Kidney (tissue), 14 donors: ENCODE results near the gene ABLIM2. TPM values are rescaled to one million over a fixed set of nuclear protein-coding genes. Genes with fewer than 3 reads are reported as not detected.
A peak's percentile ranks its signal among the peaks of the same experiment; 100 is the strongest.

Experiments
- DNase-seq, 5 donors: peaks; one replicate each; pipeline ENCODE4 v3.0.0-alpha.2; 2013 to 2020
- FAIRE-seq: peaks from 2 replicates; lab custom pipeline; 2012; peaks lifted over from hg19 to GRCh38; lab: Jason Lieb, UNC
- H3K27ac ChIP-seq, 2 donors: one replicate each; pipeline ENCODE4 v1.7.0; 2013; ENCODE audit warnings: low read depth in 2 of 2, low read length in 2 of 2, inconsistent platforms in 1 of 2
- H3K27me3 ChIP-seq: one replicate; pipeline ENCODE4 v1.7.1; 2013; ENCODE audit warnings: low read length, inconsistent platforms; ENCODE audit not compliant: control insufficient read depth, insufficient read depth
- H3K36me3 ChIP-seq, 3 donors: one replicate each; pipeline versions ENCODE4 v1.7.0 to v1.7.1; 2013; ENCODE audit warnings: low read length in 3 of 3, control low read depth in 1 of 3, inconsistent platforms in 1 of 3; ENCODE audit not compliant: insufficient read depth in 3 of 3, control insufficient read depth in 2 of 3
- H3K4me1 ChIP-seq, 3 donors: one replicate each; pipeline versions ENCODE4 v1.7.0 to v1.7.1; 2013; ENCODE audit warnings: low read length in 3 of 3, inconsistent platforms in 1 of 3, low read depth in 1 of 3; ENCODE audit not compliant: control insufficient read depth in 2 of 3, insufficient read depth in 2 of 3
- H3K4me3 ChIP-seq, 3 donors: one replicate each; pipeline versions ENCODE4 v1.7.0 to v1.8.1; 2013; ENCODE audit warnings: low read length in 3 of 3, control low read depth in 1 of 3, inconsistent platforms in 1 of 3
- H3K9ac ChIP-seq, 3 donors: one replicate each; pipeline versions ENCODE4 v1.7.0 to v1.7.1; 2013; ENCODE audit warnings: low read length in 3 of 3, control low read depth in 1 of 3, inconsistent platforms in 1 of 3
- H3K9me3 ChIP-seq, 3 donors: one replicate each; pipeline versions ENCODE4 v1.7.0 to v1.7.1; 2013; ENCODE audit warnings: low read length in 3 of 3, control low read depth in 1 of 3, inconsistent platforms in 1 of 3; ENCODE audit not compliant: control insufficient read depth in 2 of 3, insufficient read depth in 1 of 3
- intact Hi-C: fragments of 100-400 bp; cut with DNase I; formaldehyde crosslinking; loops from one replicate; pipeline ENCODE4 v1.11.1; 2022
- polyA plus RNA-seq: library from polyadenylated mRNA; stranded (reverse); fragments of 350-450 nt; fragmentation: Illumina TruSeq; extraction: RNeasy Lipid Tissue Mini Kit (QIAGEN cat#74804); gene quantifications from one replicate; pipeline ENCODE4 v1.2.3, GENCODE V29; 2014; ENCODE audit warnings: low read depth, low replicate concordance; ENCODE audit not compliant: insufficient read depth
- total RNA-seq: library from RNA; stranded (reverse); fragmentation: NEBNext Ultra II Directional; extraction: Animal tissue kit (Norgen Biotek cat#: 25700); gene quantifications from one replicate; pipeline ENCODE4 v1.2.1, GENCODE V29; 2021
- TF ChIP-seq, protein P1 (sequence below): IDR thresholded peaks from 3 replicates; pipeline ENCODE4 v1.5.1; 2012; ENCODE audit warnings: mild to moderate bottlenecking, moderate library complexity, borderline replicate concordance; ENCODE audit not compliant: insufficient read depth; ENCODE audit errors: extremely low read depth
- donor health status: control.
- donor health status: control.
- donor health status: control.
- donor health status: control.
- donor health status: control.
- donor health status: DM: yes; HTN: yes; CAD: no.
- donor health status: Normal renal cell carcinoma (clear cell type).

ABLIM2 gene
- total and polyA plus RNA-seq, 2 donors from 2014 or later = 9.5 to 23.3 TPM

DNA sequence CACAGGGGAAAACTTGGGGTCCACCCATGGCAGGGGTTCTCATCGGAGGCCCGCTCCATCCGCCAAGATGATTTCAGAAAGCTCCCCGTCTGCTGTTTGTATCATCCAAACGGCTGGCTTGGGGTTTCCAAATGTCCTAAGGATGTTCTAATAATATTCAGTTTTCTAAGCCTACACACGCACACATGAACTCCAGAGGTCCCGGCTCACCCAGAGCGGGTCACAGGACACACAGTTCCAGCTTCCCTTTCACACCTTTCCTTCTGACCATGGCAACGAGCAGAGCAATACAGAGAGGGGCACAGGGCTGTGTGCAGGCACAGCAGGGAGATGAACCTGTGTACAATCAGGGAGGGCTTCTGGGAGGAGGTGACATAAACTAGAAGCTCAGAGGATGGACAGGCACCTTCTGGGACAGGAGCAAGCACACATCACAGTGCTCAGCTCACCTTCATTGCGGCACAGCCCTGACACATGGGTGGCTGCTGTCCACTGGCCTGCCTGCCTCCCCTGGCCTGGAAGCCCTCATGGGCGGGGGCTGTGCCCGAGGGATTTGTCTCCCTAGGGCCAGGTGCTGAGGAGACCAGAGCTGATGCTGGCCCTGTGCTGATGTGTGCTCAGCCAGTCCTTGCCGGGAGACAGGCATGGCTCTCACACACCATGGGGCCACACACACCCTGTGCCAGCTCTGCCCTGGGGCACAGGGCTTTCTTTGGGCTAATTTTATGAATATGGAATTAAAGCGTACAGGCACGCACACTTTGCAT is 44.8 kb downstream of the ABLIM2 start:
- Histone ChIP-seq H3K27me3 (no peaks in the 10 kb centered on the region), H3K4me1 (peaks cover 0 to 5% (median 0%) of the 10 kb centered on the region in 3 donors), H3K9ac (no peak overlapping the region), H3K27ac (peak overlapping the region in 1 of 2 donors; percentile 57), H3K9me3 (no peaks in the 10 kb centered on the region), H3K36me3 (no peaks in the 10 kb centered on the region), H3K4me3 (no peak overlapping the region)
- FAIRE-seq = no peak
- TF ChIP-seq, protein P1, sequence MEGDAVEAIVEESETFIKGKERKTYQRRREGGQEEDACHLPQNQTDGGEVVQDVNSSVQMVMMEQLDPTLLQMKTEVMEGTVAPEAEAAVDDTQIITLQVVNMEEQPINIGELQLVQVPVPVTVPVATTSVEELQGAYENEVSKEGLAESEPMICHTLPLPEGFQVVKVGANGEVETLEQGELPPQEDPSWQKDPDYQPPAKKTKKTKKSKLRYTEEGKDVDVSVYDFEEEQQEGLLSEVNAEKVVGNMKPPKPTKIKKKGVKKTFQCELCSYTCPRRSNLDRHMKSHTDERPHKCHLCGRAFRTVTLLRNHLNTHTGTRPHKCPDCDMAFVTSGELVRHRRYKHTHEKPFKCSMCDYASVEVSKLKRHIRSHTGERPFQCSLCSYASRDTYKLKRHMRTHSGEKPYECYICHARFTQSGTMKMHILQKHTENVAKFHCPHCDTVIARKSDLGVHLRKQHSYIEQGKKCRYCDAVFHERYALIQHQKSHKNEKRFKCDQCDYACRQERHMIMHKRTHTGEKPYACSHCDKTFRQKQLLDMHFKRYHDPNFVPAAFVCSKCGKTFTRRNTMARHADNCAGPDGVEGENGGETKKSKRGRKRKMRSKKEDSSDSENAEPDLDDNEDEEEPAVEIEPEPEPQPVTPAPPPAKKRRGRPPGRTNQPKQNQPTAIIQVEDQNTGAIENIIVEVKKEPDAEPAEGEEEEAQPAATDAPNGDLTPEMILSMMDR = no peak
- peak in 1 of 5 donors; percentile 41 for DNase-seq
- intact Hi-C loops = no loop called here

DNA sequence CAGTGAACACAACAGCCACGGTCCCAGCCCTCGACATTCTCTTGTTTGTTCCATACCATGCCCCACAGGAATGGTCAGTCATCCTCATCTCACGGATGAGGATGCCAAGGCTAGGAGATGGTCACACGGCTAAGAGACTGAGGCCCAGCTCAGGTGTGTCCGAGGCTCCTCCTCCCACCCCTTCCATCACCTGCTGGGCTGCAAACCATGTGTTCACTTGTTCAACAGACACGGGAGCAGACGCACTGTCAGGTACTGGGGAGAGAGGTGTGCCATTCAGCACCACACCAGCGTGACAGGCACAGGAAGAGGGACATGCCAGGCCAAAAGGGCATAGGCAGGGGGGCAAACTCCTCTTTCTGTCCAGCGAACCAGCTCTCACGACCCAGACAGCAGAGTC is 45.9 kb downstream of the ABLIM2 start:
- no peak for FAIRE-seq
- H3K4me3 ChIP-seq = no peak overlapping the region
- intact Hi-C loops = no loop called here
- TF ChIP-seq, protein P1 = no peak
- no peak for DNase-seq
- H3K27me3 ChIP-seq = no peaks in the 10 kb centered on the region
- H3K9ac ChIP-seq = no peak overlapping the region
- H3K9me3 ChIP-seq = no peaks in the 10 kb centered on the region
- H3K4me1 ChIP-seq = peaks cover 0 to 5% (median 0%) of the 10 kb centered on the region in 3 donors
- no peaks in the 10 kb centered on the region for H3K36me3 ChIP-seq
- peak overlapping the region in 1 of 2 donors; percentile 47 for H3K27ac ChIP-seq

DNA sequence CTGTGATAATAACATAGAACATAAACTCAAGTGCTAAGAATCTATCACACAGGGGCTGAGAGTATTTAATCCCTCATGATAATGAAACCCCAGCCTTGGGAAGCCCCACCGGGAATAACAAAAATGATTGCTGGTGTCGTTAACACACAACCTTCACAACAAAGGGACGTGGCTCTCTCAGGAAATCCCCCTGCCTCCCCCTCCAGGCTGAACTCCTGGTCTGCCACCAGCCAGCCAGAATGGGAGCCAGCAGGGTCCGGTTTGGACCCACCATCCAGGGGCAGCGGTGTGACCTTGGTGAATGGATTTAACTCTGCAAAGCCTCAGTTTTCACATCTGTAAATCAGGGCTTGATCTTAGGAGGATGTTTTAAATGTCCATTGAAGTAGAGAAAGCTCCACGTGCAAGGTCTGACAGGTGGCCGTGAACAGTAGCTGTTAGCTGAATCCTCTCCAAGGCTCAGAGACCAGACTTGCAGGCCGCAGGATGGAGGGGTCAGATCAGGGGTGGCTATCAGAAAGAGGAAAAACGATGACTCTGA is 46.5 kb downstream of the ABLIM2 start:
- no peaks in the 10 kb centered on the region for H3K36me3 ChIP-seq

More for the DNA sequence above, 46.5 kb downstream of the ABLIM2 start:
- FAIRE-seq (no peak), DNase-seq (peak in 1 of 5 donors; percentile 25)
- Histone ChIP-seq H3K9ac (no peak overlapping the region), H3K27me3 (no peaks in the 10 kb centered on the region), H3K9me3 (no peaks in the 10 kb centered on the region), H3K4me3 (no peak overlapping the region), H3K27ac (no peak overlapping the region), H3K4me1 (peaks cover 0 to 5% (median 0%) of the 10 kb centered on the region in 3 donors)
- intact Hi-C loops = no loop called here
- TF ChIP-seq, protein P1 = no peak
